K562 (cell line): ENCODE results near the gene AP2S1. TPM values are rescaled to one million over a fixed set of nuclear protein-coding genes. Genes with fewer than 3 reads are reported as not detected.

Source experiments
- ARID1B ChIP-seq: fragments of 450-650 bp; IDR thresholded peaks from 2 replicates; pipeline ENCODE4 v1.6.1; 2016; ENCODE audit warnings: antibody characterized with exemption, mild to moderate bottlenecking, inconsistent platforms
- ATF7 ChIP-seq: fragments of 450-650 bp; IDR thresholded peaks from 2 replicates; pipeline ENCODE4 v1.7.1; 2014; ENCODE audit warnings: mild to moderate bottlenecking, moderate library complexity
- E2F1 ChIP-seq: sonication (generic); formaldehyde crosslinking; IDR thresholded peaks from 2 replicates; pipeline ENCODE4 v1.8.1; 2023; ENCODE audit warnings: mild to moderate bottlenecking, missing genetic modification reagents, moderate library complexity
- ETV1 ChIP-seq: fragments of 450-650 bp; conservative IDR thresholded peaks from 2 replicates; pipeline ENCODE4 v1.6.1; 2016; ENCODE audit warnings: missing genetic modification characterization, control low read depth, low read depth, missing compliant biosample characterization
- NFIC ChIP-seq: fragments of 450-650 bp; IDR thresholded peaks from 2 replicates; pipeline ENCODE4 v1.6.1; 2017; ENCODE audit warnings: mild to moderate bottlenecking, inconsistent platforms
- NFYB ChIP-seq: IDR thresholded peaks from 2 replicates; pipeline ENCODE4 v1.6.1; 2011; ENCODE audit warnings: mild to moderate bottlenecking, moderate library complexity; ENCODE audit not compliant: insufficient read length; ENCODE audit errors: extremely low read depth
- REST ChIP-seq, 2 experiments: fragments of 450-650 bp; formaldehyde crosslinking in 1 of 2; IDR thresholded peaks; 2 replicates each; pipeline versions ENCODE4 v1.4.0 to v1.6.1; 2014 to 2020; ENCODE audit warnings: mild to moderate bottlenecking in 2 of 2, borderline replicate concordance in 1 of 2, low read depth in 1 of 2
- SUPT5H ChIP-seq: fragments of 450-650 bp; IDR thresholded peaks from 2 replicates; pipeline ENCODE4 v1.6.1; 2016
- TOE1 ChIP-seq, 2 experiments: fragments of 450-650 bp in 1 of 2; sonication (generic) in 1 of 2; formaldehyde crosslinking in 1 of 2; IDR thresholded peaks; 2 replicates each; pipeline versions ENCODE4 v1.7.1 to v1.8.0; 2016 to 2022; ENCODE audit warnings: borderline replicate concordance in 2 of 2, mild to moderate bottlenecking in 2 of 2, antibody characterized with exemption in 1 of 2, inconsistent platforms in 1 of 2, low read depth in 1 of 2, missing genetic modification reagents in 1 of 2, moderate library complexity in 1 of 2
- ZFP36 ChIP-seq: fragments of 150-350 bp; IDR thresholded peaks from 2 replicates; pipeline ENCODE4 v1.6.1; 2018; ENCODE audit warnings: low read length, low read depth; ENCODE audit not compliant: partially characterized antibody
- ZNF140 ChIP-seq: fragments of 250-450 bp; sonication (Bioruptor Pico); IDR thresholded peaks from 2 replicates; pipeline ENCODE4 v1.8.0; 2021; ENCODE audit warnings: moderate library complexity, mild to moderate bottlenecking, inconsistent platforms
- ZNF445 ChIP-seq: fragments of 250-450 bp; sonication (Bioruptor Pico); IDR thresholded peaks from 2 replicates; pipeline ENCODE4 v1.4.0; 2020; ENCODE audit warnings: low read depth, mild to moderate bottlenecking, moderate library complexity
- ZNF778 ChIP-seq: fragments of 450-650 bp; formaldehyde crosslinking; IDR thresholded peaks from 2 replicates; pipeline ENCODE4 v1.4.0; 2020; ENCODE audit warnings: mild to moderate bottlenecking, moderate library complexity
- polyA plus RNA-seq, 8 experiments: library from polyadenylated mRNA; depleted of rRNA in 4 of 8; stranded (reverse) in 5 of 8; unstranded in 3 of 8; fragments of >200 nt; fragmentation: Nextera tagmentation in 2 of 8; fragmentation: Illumina TruSeq in 1 of 8; extraction: Ambion mirVana in 2 of 8; extraction: Trizol in 1 of 8; gene quantifications; 2 replicates each; pipeline versions ENCODE4 v1.2.1 to v1.2.3, GENCODE V29; 2011 to 2014; ENCODE audit warnings: inconsistent platforms in 1 of 8, missing spikeins in 1 of 8
- total RNA-seq, 7 experiments: library from RNA; depleted of rRNA in 6 of 7; stranded (reverse); fragments of >200 nt in 6 of 7; fragmentation: Illumina TruSeq in 2 of 7; extraction: Trizol in 2 of 7; gene quantifications; 2 replicates each; pipeline versions ENCODE4 v1.2.1 to v1.2.3, GENCODE V29; 2011 to 2021; ENCODE audit warnings: low replicate concordance in 1 of 7

AP2S1 gene
- total and polyA plus RNA-seq, 9 of the 15 experiments (the other 6 are each of a cell fraction or from before 2014, with no cell fraction given) = 32.4 to 294 (median 136) TPM

- TF ChIP-seq ZNF140 (CRISPR knock-in tag) = no peak
- TF ChIP-seq E2F1 = no peak
- no peak for TF ChIP-seq ZNF778 (CRISPR knock-in tag)
- TF ChIP-seq SUPT5H = no peak
- TF ChIP-seq ARID1B = peak; percentile 26; the same call in 1 of the 2 replicates
- no peak for TF ChIP-seq ZNF445
- peak; percentile 58 for TF ChIP-seq ZFP36
- 0 out of 2 replicates have a peak, but pooled peaks have one; percentile 6 for TF ChIP-seq NFIC
- peak; percentile 90 for TF ChIP-seq REST (IDR thresholded peaks at IDR 0.05; ENCODE audit: borderline replicate concordance)
- no peak for TF ChIP-seq REST (CRISPR knock-in tag; IDR thresholded peaks at IDR 0.05; ENCODE audit: low read depth)
- peak; percentile 36 for TF ChIP-seq ATF7
- TF ChIP-seq ETV1 (tag) = 0 out of 2 replicates have a peak, but pooled peaks have one; percentile 11
- TF ChIP-seq TOE1 (IDR thresholded peaks at IDR 0.05; ENCODE audit: borderline replicate concordance) = peak; percentile 47; the same call in 1 of the 2 replicates
- no peak for TF ChIP-seq TOE1 (CRISPR knock-in tag; IDR thresholded peaks at IDR 0.05; ENCODE audit: borderline replicate concordance, low read depth)
- peak; percentile 78 for TF ChIP-seq NFYB
Observed at GRCh38 chr19:46856062-46857022, 5.7 kb upstream of the AP2S1 start (continued).
